HG03045 (cell line): ENCODE measurements around the gene CSPG5.

Source experiments
- ATAC-seq: cut with Tn5 transposase; IDR thresholded peaks from one replicate; pipeline ENCODE4 v1.9.1; 2021; ENCODE audit warnings: mild to moderate bottlenecking, moderate library complexity; ENCODE audit not compliant: unreplicated experiment

Gene CSPG5, protein sequence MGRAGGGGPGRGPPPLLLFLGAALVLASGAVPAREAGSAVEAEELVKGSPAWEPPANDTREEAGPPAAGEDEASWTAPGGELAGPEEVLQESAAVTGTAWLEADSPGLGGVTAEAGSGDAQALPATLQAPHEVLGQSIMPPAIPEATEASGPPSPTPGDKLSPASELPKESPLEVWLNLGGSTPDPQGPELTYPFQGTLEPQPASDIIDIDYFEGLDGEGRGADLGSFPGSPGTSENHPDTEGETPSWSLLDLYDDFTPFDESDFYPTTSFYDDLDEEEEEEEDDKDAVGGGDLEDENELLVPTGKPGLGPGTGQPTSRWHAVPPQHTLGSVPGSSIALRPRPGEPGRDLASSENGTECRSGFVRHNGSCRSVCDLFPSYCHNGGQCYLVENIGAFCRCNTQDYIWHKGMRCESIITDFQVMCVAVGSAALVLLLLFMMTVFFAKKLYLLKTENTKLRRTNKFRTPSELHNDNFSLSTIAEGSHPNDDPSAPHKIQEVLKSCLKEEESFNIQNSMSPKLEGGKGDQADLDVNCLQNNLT

DNA sequence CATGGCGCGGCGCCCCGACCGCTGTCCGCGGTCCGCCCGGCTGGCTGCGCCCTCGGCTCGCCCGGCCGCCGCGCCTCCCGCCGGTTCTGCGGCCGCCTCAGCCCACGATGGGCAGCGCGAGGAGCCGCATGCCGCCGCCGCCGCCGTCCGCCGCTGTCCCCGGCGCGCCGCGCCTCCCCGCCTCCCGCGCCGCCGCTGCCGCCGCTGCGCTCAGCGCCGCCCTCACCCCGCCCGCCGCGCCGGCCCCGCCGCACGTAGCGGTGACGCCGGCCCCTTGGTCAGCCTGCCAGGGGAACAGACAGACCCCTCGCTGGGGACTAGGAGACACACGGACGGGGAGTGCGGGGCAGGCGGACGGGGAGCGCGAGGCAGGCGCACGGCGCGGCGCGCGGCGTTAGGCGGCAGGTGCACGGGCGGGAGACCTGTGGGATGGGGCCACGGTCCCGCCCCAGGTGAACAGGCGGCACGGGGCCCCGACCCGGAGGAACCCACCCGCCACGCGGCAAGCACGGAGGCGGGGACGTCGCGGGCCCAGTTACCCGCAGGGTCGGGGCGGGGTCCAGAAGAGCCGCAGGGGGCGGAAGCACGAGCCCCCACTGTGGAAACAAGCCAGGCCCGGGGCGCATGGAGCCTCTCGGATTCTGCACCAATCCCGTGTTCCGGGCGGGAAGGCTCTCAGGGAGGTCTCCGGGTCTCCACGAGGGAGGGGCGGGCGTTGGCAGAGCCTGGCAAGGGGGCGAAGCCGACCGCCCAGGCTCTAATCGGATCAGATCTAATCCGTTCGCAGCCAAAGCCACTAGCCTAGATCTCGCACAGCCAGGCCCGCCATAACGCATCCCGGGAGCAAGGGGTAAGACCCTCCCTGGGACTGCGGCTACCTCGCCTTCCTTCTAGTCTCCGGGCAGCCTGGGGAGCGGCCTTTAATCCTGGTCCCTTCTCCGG lies at the start of gene CSPG5:
TSS of gene CSPG5 (minus strand) at position 175 of the 942 bp plus-strand sequence. CDS start at position 3, 172 bp downstream.
- ATAC-seq: no peak

DNA sequence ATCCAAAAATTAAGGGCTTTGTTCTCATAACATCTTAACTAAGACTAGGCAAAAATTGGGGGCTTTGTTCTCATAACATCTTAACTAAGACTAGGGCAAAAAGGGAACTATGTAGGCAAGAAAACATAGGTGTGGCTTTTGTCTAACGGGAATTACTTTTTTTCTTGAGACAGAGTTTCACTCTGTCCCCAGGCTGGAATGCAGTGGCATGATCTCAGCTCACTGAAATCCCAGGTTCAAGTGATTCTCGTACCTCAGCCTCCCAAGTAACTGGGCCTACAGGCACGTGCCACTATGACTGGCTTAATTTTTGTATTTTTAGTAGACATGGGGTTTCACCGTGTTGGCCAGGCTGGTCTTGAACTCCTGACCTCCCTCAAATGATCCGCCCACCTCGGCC lies 49.8 kb upstream of the CSPG5 start:
- ATAC-seq: no peak

DNA sequence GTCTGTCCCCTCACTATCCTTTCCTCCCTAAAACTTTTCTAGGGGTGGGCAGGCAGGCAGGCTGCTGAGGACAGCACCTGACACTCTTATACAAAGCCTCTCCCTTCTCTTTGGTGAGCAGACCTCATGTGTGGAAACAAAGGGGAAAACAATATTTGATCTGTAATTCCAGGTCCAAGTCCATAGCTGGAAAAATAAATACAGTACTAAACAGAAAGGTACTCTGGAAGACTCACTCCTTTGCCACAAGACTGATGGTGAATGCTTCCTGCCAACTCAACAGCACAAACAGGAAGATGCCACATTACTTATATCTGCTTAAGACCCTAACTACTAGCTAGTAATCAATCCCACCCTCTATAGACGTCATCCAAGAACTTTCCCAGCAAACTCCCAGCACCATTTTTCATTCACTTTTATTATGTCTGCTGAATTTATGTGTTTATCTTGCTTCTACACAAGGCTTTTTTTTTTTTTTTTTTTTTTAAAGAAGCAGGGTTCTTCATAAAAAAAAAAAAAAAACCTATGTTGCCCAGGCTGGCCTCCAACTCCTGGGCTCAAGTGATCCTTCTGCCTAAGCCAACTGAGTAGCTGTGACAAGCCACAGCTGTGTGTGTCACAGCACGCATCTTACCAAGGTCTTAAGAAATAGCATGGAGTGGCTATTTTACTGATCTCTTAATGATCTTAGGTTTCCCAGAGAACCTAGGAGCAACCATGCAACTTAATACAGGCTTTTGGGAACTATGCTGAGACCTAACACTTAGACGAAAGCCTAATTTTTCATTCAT lies 44.2 kb upstream of the CSPG5 start:
- ATAC-seq: no peak

DNA sequence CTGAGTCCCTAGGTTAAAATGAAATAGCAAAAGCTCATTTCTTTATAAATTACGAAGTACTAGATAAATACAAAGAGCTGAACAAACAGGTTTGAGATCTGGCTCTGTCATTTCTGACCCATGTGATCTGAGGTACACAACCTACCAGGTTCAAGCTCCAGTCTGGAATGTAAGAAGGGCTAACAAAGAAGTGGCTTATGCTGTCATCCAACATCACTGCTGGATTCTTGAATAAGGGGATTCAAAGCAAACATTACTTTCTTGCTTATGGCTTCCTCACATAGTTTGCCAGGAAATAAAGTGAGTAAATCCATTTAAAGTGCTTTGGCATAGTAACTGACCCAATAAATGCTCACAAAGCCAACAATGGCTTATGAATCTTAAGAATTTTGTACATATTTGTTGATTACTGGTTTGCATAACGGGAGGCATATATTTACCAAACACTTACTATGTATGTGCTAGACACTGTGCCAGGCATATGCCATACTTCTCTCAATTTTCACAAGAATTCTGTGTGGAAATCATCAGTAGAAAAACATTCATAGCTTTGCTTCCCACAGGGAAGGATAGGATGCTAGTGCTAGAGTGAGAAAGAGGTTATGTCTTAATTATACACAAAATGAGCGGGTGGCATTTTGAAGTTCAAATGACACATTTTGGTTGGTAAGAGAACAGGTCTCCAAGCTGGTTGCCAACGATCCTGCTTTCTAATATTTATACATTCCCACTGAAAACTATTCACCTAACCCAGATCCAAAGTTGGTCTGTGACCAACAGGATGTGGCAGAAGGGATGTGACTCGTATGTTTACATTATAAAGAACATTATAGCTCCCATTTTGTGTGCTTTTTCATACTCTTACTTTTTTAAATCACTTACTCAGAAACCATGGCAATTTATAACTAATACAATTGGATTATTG lies 38.7 kb upstream of the CSPG5 start:
- no peak for ATAC-seq

- ATAC-seq: no peak
These were observed 36.1 kb upstream of the CSPG5 start for GRCh38 chr3:47614788-47615187.

DNA sequence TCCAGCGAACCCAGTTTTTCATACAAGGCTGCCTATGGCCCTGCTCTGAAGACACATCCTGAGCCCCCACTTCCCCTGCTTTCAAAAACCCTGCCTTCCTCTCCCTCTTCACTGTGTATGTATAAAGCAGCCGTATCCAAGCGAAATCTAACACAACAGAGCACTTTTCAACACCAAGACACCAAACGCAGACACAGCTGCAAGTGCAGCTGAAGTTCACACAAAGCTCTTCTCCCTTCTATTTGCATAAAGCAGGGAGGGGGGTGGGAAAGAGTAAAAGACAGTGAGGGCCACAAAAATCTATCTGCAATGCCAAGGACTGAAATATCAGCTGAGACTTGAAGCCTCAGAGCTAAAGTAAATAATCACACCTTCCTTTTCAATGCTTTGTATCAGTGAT lies 35.1 kb upstream of the CSPG5 start:
- ATAC-seq: no peak

GRCh38 chr3:47612879-47613278 lies 34.2 kb upstream of the CSPG5 start:
- ATAC-seq: no peak

GRCh38 chr3:47612178-47612577 lies 33.5 kb upstream of the CSPG5 start:
- no peak for ATAC-seq

DNA sequence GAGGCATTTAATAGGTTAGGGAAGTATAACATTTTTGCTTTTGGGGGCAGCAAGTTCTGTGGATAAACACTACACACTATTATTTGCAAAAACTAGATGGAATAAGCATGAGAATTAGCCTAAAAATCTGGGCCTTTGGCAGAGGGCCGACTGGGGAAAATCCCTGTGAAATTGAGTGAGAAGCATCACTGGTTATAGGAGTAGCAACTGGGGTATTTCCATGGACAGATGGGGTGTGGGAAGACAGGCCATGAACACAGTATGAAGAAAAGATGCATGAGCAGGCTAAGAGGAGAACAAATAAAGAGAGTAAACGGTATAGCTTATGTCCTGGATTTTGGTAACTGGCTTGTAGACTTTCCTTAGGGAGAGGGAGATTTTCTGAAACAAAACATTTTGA lies 32.9 kb upstream of the CSPG5 start:
- no peak for ATAC-seq

- ATAC-seq: no peak
These were observed 31.9 kb upstream of the CSPG5 start for GRCh38 chr3:47610583-47610982.

DNA sequence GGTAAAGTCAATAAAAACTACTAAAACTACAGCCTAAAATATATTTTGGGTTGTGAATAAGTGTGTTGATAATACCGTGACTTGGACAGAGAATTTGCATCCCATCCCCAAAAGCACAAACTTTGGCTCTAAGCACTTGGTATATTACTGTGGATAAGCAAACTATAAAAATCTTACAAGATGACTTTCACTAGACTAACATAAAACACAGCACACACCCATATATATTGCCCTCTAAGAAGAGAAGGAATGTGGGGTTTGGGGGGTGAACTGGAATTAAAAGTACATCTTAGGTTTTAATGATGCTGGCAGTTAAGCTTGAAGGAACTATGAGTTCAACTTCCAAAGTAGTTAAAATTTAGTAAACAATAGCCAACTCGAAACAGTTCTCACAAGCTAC lies 28.7 kb upstream of the CSPG5 start:
- ATAC-seq: no peak

GRCh38 chr3:47606165-47606564 lies 27.5 kb upstream of the CSPG5 start:
- ATAC-seq: no peak

GRCh38 chr3:47605652-47606051 lies 27.0 kb upstream of the CSPG5 start:
- ATAC-seq: no peak

DNA sequence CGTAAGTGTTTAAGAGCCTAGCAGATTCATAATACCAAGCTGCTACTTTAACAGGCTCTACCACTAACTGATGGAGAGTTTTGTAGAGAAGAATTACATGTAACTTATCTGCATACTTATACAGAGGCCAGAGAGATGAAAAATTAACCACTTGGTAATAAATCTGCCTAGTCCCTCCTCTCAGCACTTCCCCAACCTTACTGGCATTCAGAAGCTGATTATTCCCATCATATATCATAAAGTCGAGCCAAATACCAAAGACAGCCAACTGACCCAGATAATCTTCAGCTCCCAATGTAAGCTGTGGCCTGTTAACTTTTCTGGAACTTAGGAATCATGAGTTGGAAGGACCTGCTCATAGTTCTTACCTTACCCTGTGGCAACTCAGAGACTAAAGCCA lies 25.5 kb upstream of the CSPG5 start:
- ATAC-seq: no peak

DNA sequence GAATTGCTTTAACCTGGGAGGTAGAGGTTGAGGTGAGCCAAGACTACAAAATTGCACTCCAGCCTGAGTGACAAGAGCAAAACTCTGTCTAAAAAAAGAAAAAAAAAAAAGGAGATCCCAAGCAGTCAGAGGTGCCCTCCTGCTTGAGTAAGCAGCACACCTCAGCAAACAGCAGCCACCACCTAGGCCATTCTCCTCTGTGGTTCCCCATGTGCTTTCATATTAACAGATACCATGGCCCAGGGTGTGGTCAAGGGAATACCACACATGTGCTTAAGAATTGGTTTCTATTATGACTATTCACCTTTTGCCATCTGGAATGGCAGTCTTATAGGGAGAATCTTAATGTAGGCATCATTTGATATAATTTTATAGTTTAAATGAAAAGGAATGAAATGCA lies 24.7 kb upstream of the CSPG5 start:
- ATAC-seq: no peak

GRCh38 chr3:47601281-47601680 lies 22.6 kb upstream of the CSPG5 start:
- ATAC-seq: no peak

DNA sequence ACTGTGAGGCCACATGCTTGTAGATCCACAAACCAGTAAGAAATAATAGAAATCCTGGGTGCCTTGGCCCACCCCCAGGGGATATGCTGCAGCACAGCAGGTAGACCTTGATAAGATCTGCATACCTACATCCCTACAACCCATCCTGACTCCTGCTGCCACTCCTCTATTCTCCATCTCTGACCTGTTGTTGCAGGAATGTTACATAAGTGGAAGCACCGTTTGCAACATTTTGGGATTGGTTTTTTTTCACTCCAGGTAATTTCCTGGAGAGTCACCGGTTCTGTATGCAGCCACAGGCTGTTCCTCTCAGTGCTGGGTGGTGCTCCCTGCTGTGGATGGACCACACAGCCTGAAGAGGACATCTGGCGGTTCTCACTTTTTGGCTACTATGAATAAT lies 16.1 kb upstream of the CSPG5 start:
- ATAC-seq: no peak

DNA sequence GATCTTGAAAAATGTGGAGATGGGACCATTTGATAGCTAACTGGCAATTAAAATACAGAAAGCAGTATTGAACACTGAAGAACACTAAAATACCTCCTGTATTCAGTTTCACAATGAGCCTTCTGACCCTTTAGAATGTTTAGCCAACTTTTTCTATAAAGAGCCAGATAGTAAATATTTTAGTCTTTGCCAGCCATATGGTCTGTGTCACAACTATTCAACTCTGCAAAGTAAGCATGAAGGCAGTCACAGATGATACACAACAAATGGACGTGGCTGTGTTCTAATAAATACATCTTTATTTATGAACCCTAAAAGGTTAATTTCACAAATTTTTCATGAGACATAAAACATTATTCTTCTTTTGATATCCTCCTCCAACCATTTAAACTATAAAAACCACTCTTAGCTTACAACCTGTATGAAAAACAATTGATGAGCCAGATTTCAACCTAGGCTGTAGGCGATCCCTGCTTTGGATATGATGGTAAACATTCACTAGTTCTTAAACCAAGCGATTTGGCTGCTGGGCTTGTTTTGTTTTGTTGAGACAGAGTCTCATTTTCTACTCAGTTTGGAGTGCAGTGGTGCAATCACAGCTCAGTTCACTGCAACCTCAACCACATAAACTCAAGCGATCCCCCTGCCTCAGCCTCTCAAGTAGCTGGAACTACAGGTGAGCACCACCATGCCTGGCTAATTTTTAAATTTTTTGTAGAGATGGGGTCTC lies 13.6 kb upstream of the CSPG5 start:
- no peak for ATAC-seq

DNA sequence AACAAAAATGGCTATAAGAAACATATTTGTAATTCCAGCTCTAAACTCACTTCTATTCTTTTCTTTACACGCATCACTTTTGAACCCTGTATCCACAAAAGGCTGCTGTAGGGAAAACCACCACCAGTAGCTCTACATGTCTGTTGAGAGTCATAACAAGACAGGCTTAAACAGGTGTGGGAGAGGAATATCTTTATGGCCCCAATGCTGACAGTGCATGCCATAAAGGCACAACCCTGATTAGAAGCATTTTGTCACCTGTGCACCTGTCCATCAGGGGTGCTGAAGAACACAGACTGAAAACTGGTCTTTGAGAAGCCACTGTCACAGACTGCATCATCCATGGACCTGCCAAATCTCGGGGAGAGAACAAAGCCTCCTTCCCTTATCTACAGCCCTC lies 11.6 kb upstream of the CSPG5 start:
- ATAC-seq: no peak
